Activated T-cell treated with anti-CD3 and anti-CD28 coated beads, Interleukin-2, amount 50 U/mL, for 72 hours (primary cell): Measurements from ENCODE around the gene FBXL2. TPM values are rescaled to one million over a fixed set of nuclear protein-coding genes. Genes with fewer than 3 reads are reported as not detected.
A peak's percentile ranks its signal among the peaks of the same experiment; 100 is the strongest.

Experiments
- ATAC-seq, 2 donors: fragments of 150-1000 bp; cut with Tn5 transposase; replicated peaks in 1 of 2; 2 replicates each; pipeline ENCODE4 v1.10.0; 2021; ENCODE audit warnings: moderate library complexity in 2 of 2, mild to moderate bottlenecking in 1 of 2
- DNase-seq, 2 donors: peaks; one replicate each; pipeline ENCODE4 v3.0.0; 2021 to 2022; ENCODE audit warnings: mixed read lengths in 1 of 2
- H3K27ac Mint-ChIP-seq: one replicate; pipeline ENCODE4 v1.8.0; 2022; ENCODE audit warnings: mild to moderate bottlenecking, moderate library complexity, mixed read lengths
- H3K27me3 Mint-ChIP-seq: one replicate; pipeline ENCODE4 v1.8.0; 2022; ENCODE audit warnings: low read depth, mixed read lengths
- H3K36me3 Mint-ChIP-seq, 2 donors: one replicate each; pipeline ENCODE4 v1.8.0; 2022; ENCODE audit warnings: mixed read lengths in 2 of 2, mild to moderate bottlenecking in 1 of 2; ENCODE audit not compliant: insufficient read depth in 2 of 2
- H3K4me1 Mint-ChIP-seq: one replicate; pipeline ENCODE4 v1.8.0; 2022; ENCODE audit warnings: low read depth, mixed read lengths
- H3K4me3 Mint-ChIP-seq, 2 donors: one replicate each; pipeline ENCODE4 v1.8.0; 2022; ENCODE audit warnings: mild to moderate bottlenecking in 2 of 2, mixed read lengths in 2 of 2, moderate library complexity in 2 of 2
- H3K9me3 Mint-ChIP-seq, 2 donors: one replicate each; pipeline ENCODE4 v1.8.0; 2022; ENCODE audit warnings: mixed read lengths in 2 of 2
- total RNA-seq, 2 donors: library from RNA; stranded (reverse); gene quantifications; one replicate each; pipeline ENCODE4 v1.2.3, GENCODE V29; 2022

Gene FBXL2
- total RNA-seq, 2 donors from 2014 or later = 0.09 TPM; not detected in 1

DNA sequence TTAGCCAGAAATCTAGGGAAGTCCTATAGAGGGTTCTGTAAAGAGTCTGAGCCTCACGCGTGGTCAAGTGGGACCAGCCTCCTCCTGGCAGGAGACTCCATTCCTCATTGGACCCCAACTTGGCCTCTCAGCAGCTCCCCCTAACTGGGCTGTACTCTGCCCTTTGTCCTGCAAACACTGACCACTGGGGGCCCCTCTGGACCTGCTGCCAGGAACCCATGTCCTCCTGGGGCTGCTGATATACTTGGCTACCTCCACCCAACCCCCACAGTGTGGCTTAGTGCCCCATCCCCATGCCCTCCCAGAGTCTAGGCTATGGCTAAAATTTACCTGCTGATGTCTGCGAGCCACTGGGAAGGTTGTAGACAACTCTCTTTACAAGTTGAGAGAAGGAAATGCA, 100.2 kb downstream of the FBXL2 start:
- no peaks in the 10 kb centered on the region for H3K9me3 Mint-ChIP-seq
- no peak for DNase-seq
- no peak overlapping the region for H3K27ac Mint-ChIP-seq
- no peaks in the 10 kb centered on the region for H3K36me3 Mint-ChIP-seq
- peaks cover 7% of the 10 kb centered on the region for H3K4me1 Mint-ChIP-seq
- peak; percentile 16 to 31 for ATAC-seq
- H3K27me3 Mint-ChIP-seq = peaks cover under 1% of the 10 kb centered on the region
- H3K4me3 Mint-ChIP-seq = no peak overlapping the region

DNA sequence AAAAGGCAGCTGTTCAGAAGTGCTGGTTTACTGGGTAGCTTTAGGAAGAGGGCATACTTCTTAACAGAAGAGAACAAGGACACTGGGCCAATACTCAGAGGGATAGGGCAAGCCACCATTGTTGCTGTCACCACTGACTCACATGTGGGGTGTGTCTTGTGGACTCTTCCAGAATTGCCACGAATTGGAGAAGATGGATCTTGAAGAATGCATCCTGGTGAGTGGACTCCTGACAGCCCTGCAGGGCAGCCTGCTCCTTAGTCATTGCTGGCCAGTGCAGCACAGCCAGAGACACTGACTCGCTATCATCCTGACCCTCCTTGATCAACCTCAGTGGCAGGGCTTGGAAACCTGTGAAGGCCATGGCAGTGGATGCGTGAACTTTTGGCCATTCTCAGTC, 100.7 kb downstream of the FBXL2 start:
- peak; percentile 26 to 28 for ATAC-seq
- no peaks in the 10 kb centered on the region for H3K9me3 Mint-ChIP-seq
- no peaks in the 10 kb centered on the region for H3K27me3 Mint-ChIP-seq
- H3K27ac Mint-ChIP-seq = no peak overlapping the region
- H3K4me3 Mint-ChIP-seq = no peak overlapping the region
- no peaks in the 10 kb centered on the region for H3K36me3 Mint-ChIP-seq
- DNase-seq = no peak
- peaks cover 3% of the 10 kb centered on the region for H3K4me1 Mint-ChIP-seq

DNA sequence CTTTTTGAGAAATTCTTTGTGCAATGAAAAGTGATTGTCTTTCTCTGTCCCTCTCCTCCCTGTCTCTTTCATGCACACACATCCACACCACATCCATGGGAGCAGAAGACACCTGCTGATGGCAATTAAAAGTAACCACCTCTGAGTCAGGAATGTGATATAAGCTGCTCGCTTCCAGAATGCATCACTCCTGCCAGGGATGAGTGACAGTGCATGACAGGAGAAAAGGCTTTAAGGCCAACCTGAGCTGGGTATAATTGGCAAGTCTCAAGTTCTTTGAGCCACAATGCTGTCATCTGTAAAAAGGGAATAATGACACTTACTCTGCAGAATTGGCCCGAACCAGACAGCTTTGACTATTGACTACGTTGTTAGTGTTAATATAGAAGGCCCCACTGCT, 103.4 kb downstream of the FBXL2 start:
- Mint-ChIP-seq H3K27ac (no peak overlapping the region), H3K9me3 (no peaks in the 10 kb centered on the region), H3K27me3 (no peaks in the 10 kb centered on the region), H3K4me3 (no peak overlapping the region), H3K36me3 (no peaks in the 10 kb centered on the region), H3K4me1 (peaks cover 6% of the 10 kb centered on the region)
- DNase-seq = no peak
- ATAC-seq = no peak

DNA sequence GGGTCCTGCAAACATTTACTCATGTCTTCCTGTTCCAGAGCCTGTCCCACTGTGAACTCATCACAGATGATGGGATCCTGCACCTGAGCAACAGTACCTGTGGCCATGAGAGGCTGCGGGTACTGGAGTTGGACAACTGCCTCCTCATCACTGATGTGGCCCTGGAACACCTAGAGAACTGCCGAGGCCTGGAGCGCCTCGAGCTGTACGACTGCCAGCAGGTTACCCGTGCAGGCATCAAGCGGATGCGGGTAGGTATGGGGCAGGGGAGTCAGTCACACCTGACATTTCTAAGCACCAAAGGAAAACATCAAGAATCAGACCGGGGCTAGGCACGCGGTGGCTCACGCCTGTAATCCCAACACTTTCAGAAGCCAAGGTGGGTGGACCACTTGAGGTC, 106.7 kb downstream of the FBXL2 start:
- H3K27ac Mint-ChIP-seq = no peak overlapping the region
- no peak overlapping the region for H3K4me3 Mint-ChIP-seq
- DNase-seq (no peak), ATAC-seq (no peak)
- no peaks in the 10 kb centered on the region for H3K9me3 Mint-ChIP-seq
- no peaks in the 10 kb centered on the region for H3K27me3 Mint-ChIP-seq
- peaks cover 1% of the 10 kb centered on the region in 2 donors for H3K36me3 Mint-ChIP-seq
- peaks cover 20% of the 10 kb centered on the region for H3K4me1 Mint-ChIP-seq

DNA sequence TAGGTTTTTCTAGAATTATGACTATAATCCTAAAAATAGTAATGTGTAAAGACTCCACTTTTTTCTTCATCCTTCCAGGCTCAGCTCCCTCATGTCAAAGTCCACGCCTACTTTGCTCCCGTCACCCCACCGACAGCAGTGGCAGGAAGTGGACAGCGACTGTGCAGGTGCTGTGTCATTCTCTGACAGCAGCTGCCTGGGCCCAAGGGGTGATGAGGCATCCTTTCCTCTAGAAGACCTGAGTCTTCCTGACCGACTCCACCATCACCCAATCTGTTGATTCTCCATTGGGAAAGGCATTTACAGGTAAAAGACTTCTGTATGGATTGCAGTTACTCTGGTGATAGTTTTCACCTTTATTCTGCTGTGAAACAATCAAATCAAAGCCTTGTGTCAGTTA, 108.2 kb downstream of the FBXL2 start:
- Mint-ChIP-seq H3K27me3 (no peaks in the 10 kb centered on the region), H3K4me3 (no peak overlapping the region), H3K27ac (peak overlapping the region; percentile 41), H3K9me3 (no peaks in the 10 kb centered on the region), H3K4me1 (peaks cover 20% of the 10 kb centered on the region), H3K36me3 (peaks cover 3 to 5% of the 10 kb centered on the region in 2 donors)
- DNase-seq (peak; percentile 60 to 70), ATAC-seq (peak; percentile 88 to 99)

DNA sequence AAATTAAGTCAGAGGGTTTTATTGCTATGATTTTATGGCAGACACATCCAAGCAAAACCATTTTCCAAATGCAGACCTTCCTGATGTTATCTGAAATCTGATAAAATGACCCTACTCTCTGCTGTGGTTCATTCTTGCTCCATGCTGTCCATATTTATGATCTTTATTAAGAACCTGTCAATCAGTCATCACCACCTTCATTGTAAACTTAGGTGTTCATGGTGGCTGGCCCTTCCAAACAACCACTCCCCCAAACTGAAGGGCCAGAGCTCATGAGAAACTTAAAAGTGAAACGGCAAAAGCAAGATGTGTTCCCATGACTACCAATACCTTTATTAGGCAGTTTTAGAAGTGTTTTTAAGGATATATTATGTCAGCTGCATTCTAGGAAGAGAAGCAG, 109.4 kb downstream of the FBXL2 start:
- ATAC-seq = no peak
- Mint-ChIP-seq H3K27ac (peak overlapping the region; percentile 29), H3K4me1 (peaks cover 20% of the 10 kb centered on the region), H3K4me3 (no peak overlapping the region), H3K9me3 (no peaks in the 10 kb centered on the region), H3K27me3 (no peaks in the 10 kb centered on the region), H3K36me3 (peaks cover 5 to 7% of the 10 kb centered on the region in 2 donors)
- no peak for DNase-seq

DNA sequence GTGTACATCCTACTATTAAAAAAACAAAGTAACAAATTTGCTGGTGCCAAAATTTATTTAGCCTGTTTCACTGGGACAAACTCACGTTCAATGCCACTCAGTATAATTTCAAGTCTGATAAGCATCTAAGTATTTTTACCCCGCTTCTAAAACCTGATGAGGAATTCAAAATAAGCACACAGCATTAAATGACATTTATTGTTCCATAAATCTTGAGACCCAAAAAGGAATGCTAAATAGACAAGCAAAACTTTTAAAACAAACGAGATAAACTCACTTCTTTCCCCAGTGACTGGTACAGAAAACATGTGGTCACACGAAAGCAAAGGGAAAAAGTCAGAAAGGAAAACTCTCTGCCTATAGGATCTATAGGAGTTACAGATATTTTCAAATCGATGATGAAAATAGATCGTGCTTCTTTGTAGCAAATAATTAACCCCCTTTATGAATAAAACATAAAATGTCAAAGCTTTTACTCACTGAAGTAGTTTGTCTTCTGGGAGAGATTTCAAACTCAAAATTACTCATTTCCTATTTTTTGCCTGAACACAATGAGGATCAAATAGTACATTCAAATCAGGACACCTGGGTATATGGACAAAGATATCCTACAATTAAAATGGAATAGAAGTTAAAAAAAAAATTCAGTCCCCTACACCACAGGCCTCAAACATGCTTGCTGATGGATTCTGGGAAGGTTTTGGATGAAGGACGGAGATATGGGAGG, 111.3 kb downstream of the FBXL2 start:
- Mint-ChIP-seq H3K4me1 (peaks cover 33% of the 10 kb centered on the region), H3K27ac (peak overlapping the region; percentile 77), H3K27me3 (no peaks in the 10 kb centered on the region), H3K36me3 (peaks cover 8 to 16% of the 10 kb centered on the region in 2 donors), H3K4me3 (no peak overlapping the region), H3K9me3 (no peaks in the 10 kb centered on the region)
- DNase-seq (no peak), ATAC-seq (no peak)

DNA sequence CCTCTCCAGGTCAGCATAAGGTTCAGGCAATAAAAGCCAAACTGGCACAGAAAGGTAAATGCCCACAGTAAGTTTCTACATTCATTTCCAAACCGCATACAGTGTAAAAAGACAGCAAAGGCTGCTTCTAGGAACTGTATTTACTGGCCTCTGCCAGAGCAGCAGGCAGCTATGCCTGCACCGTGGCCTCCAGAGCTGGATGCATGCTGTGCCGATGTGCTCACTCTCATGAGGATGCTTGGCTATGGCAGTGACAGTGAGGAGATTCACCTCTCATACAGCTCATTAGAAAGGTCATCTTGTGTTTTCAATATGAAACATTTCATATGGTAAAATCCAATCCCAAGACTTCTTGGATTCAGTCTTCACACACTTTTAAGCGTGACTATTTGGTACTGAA, 112.7 kb downstream of the FBXL2 start:
- Mint-ChIP-seq H3K27me3 (no peaks in the 10 kb centered on the region), H3K9me3 (no peaks in the 10 kb centered on the region), H3K4me3 (no peak overlapping the region), H3K27ac (no peak overlapping the region), H3K36me3 (peaks cover 8 to 16% of the 10 kb centered on the region in 2 donors), H3K4me1 (peaks cover 33% of the 10 kb centered on the region)
- ATAC-seq (no peak), DNase-seq (no peak)

DNA sequence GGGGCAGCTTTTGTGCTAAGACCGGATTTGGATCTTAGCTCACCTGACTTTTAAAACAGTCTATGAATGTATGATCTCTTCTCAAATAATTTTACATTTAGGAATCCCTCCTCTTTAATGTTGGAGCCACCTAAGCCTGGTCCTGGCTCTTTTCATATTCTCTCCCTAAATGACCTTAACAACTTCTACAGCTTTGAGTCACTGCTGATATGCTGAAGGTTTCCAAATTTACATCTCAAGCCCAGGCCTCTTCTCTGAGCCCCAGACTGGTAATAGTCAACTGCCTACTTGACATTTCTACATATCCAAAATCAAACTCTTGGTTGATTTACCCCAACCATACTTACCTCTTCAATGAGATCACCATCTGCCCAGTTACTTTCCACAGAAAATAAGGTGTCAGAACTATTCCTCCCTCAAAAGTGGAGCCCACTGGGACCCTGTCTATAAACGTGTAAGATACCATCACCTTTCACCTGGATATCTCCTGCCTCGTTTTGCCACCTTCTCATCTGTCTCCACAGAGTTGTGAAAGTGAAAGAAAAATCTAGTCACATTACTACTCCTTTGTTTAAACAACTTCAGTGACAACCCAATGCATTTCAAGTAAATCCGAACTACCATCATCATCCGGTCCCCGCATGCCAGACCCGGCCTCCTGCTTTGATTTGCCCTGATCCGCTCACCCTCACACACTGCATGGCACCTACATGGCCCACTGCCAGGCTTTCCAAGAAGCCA, 114.2 kb downstream of the FBXL2 start:
- peaks cover 20% of the 10 kb centered on the region for H3K4me1 Mint-ChIP-seq
- peak overlapping the region in 1 of 2 donors; percentile 70 for H3K4me3 Mint-ChIP-seq
- DNase-seq (no peak), ATAC-seq (peak in 1 of 2 donors; percentile 55)
- H3K27ac Mint-ChIP-seq = peak overlapping the region; percentile 97
- H3K9me3 Mint-ChIP-seq = no peaks in the 10 kb centered on the region
- H3K27me3 Mint-ChIP-seq = no peaks in the 10 kb centered on the region
- H3K36me3 Mint-ChIP-seq = peaks cover 8 to 19% of the 10 kb centered on the region in 2 donors

DNA sequence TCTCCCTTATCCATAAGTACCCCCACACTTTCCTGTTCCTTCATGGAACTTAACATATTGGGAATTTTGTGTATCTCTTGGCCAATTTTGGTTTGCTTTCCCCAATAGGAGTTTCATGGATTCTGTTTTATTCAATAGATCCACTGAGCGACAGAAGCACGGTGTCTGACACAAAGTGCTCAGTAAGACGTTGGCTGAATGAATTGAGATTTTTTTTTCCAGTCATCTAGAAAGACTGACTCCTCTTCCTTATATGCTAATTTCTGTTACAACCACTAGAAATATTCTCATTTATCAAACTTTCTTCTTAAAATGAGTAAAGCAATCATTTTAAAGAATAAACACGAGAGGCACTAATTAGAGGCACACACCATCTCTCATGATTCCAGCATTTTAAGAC, 114.9 kb downstream of the FBXL2 start:
- no peak for DNase-seq
- Mint-ChIP-seq H3K27me3 (no peaks in the 10 kb centered on the region), H3K36me3 (peaks cover 11 to 26% of the 10 kb centered on the region in 2 donors), H3K4me3 (peak overlapping the region in 1 of 2 donors; percentile 70), H3K9me3 (no peaks in the 10 kb centered on the region), H3K27ac (peak overlapping the region; percentile 97), H3K4me1 (peaks cover 13% of the 10 kb centered on the region)
- ATAC-seq = peak in 1 of 2 donors; percentile 44

DNA sequence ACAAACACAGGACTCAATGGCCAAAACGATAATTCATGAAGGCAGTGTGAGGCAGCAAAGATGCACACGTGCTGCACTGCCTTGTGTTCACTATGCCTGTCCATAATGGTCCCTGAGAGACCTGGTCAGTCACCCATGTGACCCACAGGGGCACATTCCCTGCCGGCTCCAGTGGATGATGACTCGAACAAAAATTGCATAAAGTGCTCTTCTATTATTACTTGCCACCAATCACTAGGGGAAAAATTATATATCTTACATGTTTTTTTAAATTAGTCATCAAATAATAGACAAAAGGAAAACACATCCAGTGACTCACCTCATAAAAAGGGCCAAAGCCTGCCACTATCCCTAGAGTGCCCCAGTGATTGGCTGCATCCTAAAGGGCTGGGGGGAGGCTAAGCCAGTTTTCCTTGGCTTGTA, 115.5 kb downstream of the FBXL2 start:
- Mint-ChIP-seq H3K4me3 (no peak overlapping the region), H3K36me3 (peaks cover 11 to 28% of the 10 kb centered on the region in 2 donors), H3K9me3 (no peaks in the 10 kb centered on the region), H3K4me1 (peaks cover 13% of the 10 kb centered on the region), H3K27ac (peak overlapping the region; percentile 97), H3K27me3 (no peaks in the 10 kb centered on the region)
- ATAC-seq (peak in 1 of 2 donors; percentile 33), DNase-seq (no peak)

DNA sequence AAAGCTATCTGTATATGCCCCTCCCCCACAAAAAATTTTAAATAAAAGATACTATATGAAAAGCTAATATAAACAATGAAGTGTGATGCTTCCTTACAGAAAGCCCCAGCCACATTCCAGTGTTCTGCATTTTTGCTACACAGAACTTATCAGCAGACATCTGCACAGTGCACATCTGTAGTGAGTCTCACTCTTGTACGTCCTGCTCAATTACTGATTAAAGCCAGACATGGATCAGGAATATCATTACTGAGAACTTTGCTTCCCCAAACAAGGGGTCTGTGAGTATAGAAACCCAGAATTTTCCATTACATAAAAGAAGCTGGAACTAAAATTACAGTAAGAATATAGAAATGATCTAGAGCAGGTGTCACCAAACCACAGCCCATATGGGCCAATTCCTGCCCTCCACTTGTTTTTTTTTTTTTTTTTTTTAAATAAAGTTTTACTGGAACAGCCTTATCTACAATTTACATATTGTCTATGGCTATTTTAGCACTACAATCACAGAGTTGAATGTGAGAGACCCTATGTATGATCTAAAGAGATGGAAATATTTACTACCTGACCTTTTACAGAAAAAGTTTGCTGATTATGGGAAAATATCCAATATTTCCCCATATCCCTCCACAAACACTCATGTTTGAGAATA, 117.3 kb downstream of the FBXL2 start:
- Mint-ChIP-seq H3K27me3 (no peaks in the 10 kb centered on the region), H3K9me3 (no peaks in the 10 kb centered on the region), H3K4me1 (peaks cover 13% of the 10 kb centered on the region), H3K4me3 (no peak overlapping the region), H3K36me3 (peaks cover 11 to 36% of the 10 kb centered on the region in 2 donors), H3K27ac (no peak overlapping the region)
- DNase-seq = no peak
- ATAC-seq = no peak

DNA sequence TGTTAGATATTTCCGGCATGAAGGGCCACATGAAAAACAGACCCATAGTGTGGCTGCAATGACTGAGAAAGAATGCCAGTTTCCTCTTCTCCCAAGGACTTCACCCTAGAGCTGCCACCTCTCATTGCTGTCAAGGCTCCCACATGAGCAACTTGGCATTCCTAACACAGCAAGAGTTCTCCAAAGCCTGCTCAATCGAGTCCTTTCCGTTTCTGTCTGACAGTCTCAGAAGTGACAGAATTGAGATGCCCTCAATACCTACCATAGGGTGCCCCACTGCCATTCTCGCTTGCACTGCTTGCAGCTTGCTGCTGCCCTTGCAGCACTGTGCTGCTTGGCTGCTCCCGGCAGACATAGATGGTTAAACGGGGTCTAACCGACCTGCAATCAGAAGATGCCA, 118.7 kb downstream of the FBXL2 start:
- Mint-ChIP-seq H3K27ac (peak overlapping the region; percentile 3), H3K9me3 (no peaks in the 10 kb centered on the region), H3K27me3 (no peaks in the 10 kb centered on the region), H3K36me3 (peaks cover 14 to 38% of the 10 kb centered on the region in 2 donors), H3K4me1 (peaks cover 13% of the 10 kb centered on the region), H3K4me3 (no peak overlapping the region)
- no peak for ATAC-seq
- DNase-seq = no peak
